Iris pigment epithelial cell (primary cell): Measurements from ENCODE around the gene P3R3URF.
"Not testable (repeated sequence)": the region's sequence is repeated elsewhere in the genome, so short reads cannot be mapped to it uniquely, and the experiment has no call there.

ENCODE experiments used
- DNase-seq: peaks from one replicate; pipeline ENCODE4 v3.0.0-alpha.2; 2011; ENCODE audit warnings: low read depth

P3R3URF gene

DNA sequence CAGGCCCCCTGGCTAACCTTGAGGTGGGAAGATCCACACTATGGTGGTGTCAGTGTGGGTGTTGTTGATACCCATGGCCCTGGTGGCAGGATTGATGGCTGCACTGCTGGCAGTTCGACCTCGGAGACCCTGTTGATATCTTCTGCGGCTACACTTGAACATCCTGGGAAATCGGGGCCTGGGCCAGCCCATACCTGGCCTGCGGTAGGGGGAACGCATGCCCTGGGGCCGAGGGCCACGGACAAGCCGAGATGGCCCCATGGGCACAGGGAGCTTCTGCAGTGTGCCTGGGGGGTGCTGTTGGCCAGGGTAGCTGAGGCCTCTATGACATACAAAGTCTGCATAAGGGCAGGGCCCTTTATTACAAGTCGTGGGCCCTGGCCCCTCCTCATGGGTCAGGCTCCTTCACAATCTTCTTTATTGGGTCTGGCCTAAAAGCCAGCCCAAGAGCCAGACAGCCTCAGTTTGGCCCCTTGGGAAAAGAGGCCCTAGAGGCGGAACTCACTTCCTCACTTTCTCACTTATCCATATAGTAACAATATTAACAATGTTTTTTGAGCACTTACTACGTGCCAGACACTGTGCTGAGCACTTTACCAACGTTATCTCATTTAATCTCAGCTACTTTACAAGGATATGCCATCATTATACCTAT is at the start of gene P3R3URF:
TSS of gene P3R3URF (minus strand) at position 278 of the 655 bp plus-strand sequence. CDS start at position 261, 17 bp downstream.
- DNase-seq: no peak

DNA sequence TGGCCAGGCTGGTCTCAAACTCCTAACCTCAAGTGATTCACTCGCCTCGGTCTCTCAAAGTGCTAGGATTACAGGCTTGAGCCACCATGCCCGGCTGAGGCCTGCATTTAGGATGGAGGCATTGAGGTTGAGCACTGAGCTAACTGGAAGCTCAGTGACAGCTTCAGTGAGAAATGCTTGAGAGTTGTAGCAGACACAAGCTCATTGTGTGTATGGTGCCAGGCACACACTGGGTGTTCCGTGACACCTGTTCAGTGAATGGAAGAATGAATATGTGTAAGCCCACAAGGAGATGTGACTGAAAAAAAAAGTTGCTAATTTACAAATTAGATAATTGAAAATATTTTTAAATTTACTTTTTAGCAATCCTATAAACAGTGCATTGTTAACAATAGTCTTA is 48.7 kb upstream of the P3R3URF start:
- no peak for DNase-seq

DNA sequence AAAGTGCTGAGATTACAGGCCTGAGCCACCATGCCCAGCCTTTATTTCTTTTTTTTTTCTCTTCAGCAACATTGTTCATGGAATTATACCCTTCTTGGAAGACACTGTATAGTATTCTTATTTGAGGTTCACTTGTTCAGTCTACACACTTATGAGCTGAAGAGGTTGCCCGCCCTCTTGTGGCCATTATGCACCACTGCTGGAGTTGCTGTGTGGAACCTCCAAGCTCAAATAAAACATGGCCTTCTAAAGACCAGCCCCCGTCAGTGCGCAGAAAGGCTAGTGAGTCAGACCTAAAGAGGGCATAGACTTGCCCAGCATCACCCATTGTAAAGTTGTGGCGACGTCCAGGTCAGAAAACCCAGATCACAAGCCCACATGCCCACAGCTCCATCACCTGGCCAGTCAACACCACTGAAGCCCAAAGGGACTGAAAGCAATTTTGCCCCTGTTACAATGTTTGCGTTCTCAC is 47.2 kb upstream of the P3R3URF start:
- DNase-seq: peak; percentile 90

DNA sequence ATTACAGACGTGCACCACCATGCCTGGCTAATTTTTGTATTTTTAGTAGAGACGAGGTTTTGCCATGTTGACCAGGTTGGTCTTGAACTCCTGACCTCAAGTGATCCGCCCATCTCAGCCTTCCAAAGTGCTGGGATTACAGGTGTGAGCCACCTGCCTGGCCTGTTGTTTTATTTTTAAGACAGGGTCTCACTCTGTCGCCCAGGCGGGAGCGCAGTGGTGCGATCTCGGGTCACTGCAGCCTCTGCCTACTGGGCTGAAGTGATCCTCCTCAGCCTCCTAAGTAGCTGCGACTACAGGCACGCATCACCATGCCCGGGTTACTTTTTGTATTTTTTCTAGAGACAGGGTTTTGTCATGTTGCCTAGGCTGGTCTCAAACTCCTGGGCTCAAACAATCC is 46.8 kb upstream of the P3R3URF start:
- not testable (repeated sequence) for DNase-seq

DNA sequence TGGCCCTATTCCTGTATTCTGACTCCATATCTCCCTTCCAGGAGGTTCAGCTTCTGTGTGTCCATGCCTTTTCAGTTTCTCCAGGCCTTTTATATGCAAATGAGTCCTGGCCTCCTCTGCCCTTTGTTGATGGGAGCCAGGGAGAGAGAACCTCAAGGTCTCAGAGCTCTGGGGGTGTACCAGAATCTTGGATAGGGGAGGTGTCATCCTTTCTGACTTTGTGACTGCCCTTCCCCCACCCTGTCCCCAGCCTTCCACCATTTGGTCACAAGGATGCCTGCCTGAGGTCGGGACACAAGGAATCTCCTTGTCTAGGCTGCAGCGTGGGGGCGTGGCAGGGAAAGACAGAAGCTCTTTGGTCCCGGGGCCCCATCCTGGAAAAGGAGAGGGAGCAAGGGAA is 45.5 kb upstream of the P3R3URF start:
- DNase-seq: no peak

DNA sequence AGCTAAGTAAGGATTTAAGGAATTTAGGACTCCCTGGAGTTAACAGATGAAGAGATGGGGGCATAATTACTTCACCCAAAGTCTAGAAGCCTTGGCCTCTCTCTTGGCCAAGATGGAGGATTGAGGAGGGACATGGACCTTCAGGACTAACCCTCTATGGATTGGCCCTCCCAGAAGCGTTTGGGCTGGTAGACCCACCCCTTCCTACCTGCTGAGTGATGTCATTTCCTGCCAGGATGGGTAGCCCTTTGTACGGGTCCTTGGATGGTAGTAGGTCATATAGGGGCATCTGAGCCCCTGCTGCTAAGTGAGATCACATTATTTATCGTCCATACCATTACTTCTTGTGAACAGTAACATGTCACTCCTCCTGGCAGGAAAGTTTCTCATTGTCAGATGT is 44.5 kb upstream of the P3R3URF start:
- DNase-seq: no peak

DNA sequence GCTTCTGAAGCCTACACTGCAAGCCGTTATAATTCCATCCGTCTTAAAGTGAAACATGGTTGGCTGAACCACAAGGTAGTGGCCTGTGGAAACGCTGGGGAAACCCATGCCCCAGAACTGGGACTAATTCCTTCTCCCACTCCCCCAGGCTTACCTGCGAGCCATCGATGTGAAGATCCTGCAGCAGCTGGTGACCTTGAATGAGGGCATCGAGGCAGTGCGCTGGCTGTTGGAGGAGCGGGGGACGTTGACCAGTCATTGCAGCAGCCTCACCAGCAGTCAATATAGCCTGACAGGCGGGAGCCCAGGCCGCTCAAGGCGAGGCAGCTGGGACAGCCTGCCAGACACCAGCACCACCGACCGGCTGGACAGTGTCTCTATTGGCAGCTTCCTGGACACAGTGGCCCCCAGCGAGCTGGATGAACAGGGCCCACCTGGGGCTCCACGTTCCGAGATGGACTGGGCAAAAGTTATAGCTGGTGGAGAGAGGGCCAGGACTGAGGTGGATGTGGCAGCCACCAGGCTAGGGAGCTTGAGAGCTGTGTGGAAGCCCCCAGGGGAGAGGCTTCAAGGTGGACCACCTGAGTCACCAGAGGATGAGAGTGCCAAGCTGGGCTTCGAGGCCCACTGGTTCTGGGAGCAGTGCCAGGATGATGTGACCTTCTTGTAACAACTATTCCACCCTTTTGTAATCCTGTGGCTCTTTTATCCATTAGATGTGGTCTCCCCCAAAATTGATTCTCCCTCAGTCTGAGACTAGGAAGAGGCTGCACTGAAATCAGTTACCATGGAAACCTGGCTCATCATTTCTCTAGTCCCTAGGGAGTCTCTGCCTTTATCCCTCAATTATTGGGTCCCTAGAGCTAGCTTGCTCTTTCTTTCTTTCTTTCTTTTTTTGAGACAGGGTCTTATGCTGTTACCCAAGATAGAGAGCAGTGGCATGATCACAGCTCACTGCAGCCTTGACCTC is 43.5 kb upstream of the P3R3URF start:
- DNase-seq: no peak

DNA sequence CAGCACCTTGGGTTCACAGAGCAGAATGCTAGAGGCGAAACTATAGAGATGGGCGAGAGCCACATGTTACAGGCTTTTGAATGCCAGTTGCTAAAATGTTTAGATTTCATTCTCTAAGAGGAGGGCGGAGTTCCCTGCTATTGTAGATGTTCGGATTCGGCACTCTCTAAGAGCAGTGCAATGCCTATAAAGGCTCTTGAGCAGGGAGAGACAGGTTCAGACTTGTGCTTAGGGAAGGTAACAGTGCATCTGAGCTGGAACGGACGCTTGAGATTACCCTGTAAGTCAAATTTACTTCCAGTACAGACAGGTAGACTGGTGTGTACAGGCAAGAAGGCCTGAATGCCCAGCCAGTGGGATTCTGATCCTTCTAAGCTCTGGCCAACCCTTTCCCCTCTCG is 42.2 kb upstream of the P3R3URF start:
- no peak for DNase-seq

DNA sequence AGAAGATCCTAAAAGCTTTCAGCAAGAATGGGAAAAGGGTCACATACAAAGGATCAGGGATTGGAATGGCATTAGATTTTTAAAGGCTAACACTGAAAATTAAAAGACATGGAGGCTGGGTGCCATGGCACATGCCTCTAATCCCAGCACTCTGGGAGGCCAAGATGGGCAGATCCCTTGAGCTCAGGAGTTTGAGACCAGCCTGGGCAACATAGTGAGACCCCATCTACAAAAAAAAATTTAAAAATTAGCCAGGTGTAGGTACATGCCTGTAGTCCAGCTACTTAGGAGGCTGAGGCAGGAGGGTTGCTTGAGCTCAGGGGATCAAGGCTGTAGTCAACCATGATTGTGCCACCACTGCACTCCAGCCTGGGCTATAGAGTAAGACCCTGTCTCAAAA is 39.2 kb upstream of the P3R3URF start:
- no peak for DNase-seq

DNA sequence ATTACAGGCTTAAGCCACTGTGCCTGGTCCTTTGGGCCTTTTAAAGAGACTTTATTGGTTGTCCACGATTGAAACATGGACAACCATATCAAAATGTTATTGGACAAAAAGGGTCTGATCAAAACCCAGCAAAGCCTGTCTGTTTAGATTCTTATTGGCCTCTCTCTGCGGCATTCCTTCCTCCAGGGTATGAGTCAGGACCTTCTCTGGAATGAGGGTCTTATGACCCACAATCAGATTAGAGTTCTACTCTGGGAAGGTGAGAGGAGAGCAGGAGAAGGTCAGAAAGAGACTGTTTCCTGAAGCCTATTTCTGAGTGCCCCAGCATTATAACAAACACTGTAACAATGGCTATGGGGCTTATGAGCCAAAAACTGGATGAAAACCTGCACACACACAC is 34.8 kb upstream of the P3R3URF start:
- no peak for DNase-seq

DNA sequence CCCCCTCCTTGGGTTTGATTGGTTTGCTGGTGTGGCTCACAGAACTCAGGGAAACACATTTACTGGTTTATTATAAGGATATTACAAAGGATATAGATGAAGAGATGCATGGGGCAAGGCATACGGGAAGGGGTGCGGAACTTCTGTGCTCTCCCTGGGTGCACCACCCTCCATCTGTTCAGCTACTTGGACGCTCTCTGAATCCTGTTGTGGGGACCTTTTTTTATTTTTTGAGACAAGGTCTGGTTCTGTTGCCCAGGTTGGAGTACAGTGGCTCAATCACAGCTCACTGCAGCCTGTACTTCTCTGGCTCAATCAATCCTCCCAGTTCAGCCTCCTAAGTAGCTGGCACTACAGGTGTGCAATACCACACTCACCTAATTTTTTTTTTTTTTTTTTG is 34.3 kb upstream of the P3R3URF start:
- DNase-seq: no peak

DNA sequence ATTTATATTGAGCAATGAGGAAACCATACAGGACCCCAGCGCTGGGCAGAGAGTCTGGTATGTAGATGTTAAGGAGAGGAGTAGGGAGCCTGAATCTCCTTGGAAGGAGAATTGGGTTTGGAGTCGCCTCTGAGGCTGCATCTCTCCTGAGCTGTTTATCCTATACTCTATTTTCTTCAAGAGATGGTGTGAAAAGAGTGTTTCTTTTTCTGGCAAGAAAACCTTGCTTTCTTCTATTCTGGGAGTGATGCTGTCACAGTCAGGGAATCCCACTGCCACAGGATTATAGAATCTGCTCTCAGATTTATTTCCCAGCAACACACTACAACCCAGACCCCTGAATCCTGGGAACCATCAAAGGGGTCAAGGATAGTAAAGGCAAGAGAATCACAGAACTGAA is 30.1 kb upstream of the P3R3URF start:
- no peak for DNase-seq

DNA sequence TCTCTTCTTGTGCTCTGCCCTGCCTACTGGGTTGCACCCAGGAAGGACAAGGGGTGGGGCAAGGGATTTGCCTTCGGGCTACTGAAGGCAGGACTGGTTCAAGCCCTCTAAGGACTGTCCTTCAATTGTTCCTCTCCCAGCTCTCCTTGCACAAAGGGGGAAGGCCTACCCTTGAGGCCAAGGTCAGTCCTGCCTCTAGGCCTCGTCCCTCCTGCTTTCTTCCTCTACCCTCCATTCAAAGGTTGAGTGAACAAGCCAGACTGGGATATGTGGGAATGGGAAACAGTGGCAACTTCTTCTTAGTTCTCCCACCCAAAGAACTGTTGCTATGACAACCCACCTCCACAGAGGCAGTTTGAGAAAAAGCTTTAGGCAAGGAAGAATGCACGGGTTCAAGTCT is 29.5 kb upstream of the P3R3URF start:
- DNase-seq: no peak

DNA sequence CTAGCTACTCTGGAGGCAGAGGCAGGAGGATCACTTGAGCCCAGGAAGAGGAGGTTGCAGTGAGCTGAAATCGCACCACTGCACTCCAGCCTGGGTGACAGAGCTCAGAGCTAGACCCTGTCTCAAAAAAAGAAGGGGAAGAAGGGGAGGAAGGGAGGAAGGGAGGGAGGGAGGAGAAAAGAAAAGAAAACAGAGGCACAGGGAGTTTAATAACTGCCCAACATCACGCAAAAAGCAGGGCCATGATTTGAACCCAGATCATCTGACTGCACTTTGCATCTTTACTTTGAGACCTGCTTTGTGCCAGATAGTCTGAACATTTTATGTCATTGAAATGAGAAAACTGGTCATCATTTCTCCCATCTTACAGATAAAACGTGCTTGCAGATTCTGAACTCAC is 28.9 kb upstream of the P3R3URF start:
- DNase-seq: no peak

DNA sequence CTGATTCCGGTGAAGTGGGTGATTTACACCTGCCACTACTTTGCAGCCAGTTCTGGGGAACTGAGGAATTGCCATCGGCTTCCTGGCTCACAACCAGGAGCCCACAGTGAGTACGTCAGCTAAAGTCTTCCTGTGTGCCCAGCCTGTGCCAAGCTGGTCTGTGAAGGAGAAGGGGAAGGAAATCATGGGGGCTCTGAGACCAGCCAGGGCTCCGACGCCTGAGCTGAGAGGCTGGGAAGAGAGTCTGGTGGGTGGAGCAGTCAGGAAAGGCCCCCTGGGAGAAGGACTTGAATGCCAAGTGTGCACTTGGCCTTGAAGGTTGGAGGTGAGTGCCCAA is 28.1 kb upstream of the P3R3URF start:
- DNase-seq: no peak

DNA sequence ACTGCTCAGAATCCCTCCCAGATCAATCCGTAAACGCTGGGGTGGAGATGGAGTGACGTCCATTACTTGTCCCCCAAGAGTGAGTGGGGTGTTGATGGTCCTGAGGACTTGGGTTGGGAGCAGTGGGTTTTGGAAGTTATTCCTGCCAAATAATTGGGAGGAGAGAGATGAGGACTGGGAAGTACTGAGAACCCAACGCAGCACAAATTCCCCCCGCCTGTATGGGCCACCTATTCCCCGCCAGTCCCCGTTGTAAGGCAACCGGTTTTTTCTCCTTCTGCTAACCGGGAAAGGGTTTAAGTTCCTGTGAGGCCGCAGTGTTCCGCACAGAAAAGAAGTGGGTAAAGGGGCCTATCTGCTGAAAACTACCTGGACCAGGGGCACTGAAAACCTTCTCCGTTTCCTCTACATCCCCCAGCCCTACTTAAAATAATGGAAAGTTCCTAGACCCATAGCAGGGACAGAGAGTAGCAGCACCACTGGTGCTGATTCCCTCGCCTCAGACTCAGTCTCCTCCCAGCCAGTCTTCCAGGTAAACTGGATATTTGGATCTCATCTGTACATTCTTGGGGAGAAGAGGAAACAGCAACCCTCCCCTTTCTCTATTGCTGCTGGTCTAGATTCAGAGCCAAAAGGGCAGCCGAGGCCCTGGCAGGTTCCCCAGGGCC is 27.6 kb upstream of the P3R3URF start:
- no peak for DNase-seq

DNA sequence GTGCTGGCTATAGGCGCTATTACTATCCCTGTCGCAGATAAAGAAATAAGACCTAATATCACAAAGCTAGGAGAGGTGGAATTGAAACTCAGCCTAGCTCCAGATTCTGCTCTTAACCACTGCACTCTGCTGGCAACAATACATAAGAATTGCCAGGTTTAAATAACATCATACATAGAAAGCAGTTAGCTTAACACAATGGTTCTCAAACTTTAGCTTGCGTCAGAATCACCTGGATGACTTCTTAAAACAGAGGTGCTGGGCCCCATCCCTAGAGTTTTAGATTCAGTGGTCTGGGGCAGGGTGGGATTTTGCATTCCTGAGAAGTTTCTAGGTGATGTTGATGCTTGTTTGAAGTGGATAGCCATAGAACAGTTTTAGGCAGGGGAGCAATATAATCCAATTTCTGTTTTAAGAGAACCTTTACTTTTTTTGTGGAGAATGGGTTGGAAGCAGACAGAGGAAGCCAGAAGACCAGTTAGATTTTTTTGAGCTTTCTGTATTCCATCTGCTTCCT is 23.0 kb upstream of the P3R3URF start:
- no peak for DNase-seq

DNA sequence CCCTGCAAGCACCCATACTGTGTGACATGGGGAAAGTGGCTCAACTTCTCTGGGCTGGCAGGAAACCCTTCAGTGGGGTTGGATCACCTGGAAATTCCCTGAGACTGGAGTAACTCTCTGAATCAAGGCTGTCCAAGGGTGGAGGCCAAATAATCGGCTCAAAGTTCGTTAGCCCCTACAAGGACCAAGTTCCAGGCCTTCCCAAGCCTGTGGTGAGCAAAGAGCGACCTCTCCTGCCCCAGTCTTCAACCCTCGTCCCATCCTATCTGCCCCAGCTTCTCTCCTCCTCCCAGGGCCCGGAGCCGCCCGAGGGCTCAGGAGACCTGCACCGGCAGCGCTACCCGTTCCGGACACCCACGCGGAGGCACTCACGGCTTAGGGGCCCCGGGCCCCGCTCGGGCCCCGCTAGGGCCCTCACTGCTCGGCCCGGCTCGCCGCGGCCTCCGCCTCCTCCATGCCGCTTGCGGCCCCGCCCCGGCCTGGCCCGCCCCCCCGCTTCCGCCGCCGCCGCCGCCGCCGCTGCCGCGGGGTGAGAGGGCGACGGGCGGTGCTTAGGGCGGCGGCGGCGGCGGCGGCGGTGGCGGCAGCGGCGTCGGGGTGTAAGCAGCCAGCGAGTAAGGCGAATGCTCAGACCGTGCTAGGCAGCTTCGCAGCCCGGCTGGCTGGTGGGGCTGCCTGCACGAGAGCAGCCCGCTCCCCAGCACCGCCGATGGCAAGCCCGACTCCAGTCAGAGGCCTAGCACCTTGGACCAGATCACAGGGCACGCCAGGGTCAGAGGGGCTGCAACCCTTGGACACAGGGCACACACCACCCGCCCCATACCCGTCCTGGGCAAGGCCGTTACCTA is 21.9 kb upstream of the P3R3URF start, which contains the start of gene POMGNT1:
TSS of gene POMGNT1 (minus strand) at position 471 of the 848 bp plus-strand sequence. CDS start 613 bp downstream, outside the sequence.
- DNase-seq: peak; percentile 71

DNA sequence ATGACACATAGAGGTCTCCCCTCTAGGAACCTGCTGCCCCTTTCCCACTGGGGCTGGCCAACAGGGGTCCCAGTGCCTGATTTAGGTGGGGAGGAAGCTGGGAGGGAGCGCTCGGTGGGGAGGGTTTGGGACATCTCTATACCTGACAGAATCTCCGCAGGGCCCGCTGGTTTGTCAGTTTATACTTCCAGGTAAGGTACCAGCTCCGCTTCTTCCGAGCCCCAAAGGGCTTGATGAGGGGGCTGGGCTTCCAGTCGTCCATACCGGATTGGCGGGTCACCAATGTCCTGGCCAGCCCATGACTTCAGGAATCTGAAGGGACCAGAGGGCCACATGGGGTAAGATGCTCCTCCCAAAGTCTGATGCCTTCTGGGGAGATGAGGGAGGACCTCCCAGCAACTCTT is 21.3 kb upstream of the P3R3URF start:
- DNase-seq: no peak

DNA sequence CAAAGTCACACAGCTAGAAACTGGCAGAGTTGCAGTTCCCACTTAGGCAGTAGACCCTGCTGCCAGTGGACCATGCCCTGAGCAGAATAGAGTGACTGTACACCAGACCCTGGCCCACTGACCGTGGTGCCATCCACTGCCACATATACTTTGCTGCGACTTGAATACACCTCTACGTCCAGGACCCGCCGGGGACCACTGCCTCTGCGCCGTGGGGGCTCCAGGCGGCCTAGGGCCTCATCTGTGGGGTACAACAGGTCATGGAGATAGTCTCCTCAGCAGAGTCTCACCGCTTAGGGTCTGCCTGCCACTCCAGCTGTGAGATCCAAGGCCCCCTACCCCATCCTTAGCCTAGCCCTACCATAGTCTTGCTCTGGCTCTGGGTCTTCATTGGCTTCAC is 20.3 kb upstream of the P3R3URF start:
- no peak for DNase-seq

DNA sequence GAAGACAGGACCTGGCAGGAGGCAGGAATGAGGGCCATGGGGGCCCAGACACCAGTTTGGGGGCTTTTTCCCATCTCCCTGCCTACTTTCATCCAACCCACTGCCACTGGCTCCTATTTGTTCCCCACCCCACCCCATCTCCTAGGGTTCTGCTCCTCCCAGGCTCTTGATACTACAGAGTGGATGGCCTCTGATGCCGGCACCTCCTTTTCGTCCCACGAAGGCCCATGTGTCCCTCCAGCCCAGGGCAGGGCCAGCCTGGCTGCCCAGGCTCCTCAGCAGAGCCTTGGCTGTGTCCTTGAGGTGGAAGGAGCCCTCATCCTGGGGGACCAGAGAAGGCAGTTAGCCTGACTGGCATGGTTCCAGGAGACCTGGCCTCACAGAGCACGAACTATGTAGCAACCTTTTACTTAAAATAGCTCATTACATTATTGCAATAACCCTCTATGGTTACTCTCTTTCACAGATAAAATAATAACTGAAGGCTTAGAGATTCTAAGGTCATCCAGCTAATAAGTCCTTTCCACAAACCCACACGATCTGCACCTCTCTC is 18.4 kb upstream of the P3R3URF start:
- no peak for DNase-seq
